ENCODE results near the gene PCSK5. TPM values are rescaled to one million over a fixed set of nuclear protein-coding genes. Genes with fewer than 3 reads are reported as not detected.
A peak's percentile ranks its signal among the peaks of the same experiment; 100 is the strongest.

The PCSK5 gene
- total and polyA plus RNA-seq, 2 donors (not counting 3 experiments of a cell fraction or from before 2014, with no cell fraction given) = 2.6 to 4.8 TPM

DNA sequence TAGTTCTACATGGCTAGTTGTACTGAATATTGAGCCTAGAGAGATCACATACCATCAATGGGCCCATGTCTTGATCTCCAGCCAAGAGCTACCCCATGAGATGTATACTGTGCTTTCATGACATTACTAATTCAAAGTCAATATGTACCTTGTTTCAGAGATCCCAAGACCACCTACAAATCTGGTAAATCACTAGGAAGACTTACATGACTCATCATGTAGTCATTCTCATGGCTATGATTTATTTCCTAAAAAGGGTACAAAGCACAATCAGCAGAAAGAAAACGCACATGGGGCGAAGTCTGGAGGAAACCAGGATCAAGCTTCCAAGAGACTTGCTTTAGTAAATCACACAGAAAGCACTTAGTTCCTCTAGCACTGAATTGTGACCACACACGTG, 103.0 kb downstream of the PCSK5 start:
- H2AFZ ChIP-seq (ENCODE audit: low read depth, low read length) = no peak overlapping the region
- DNase-seq (ENCODE audit: low read depth, low spot score) (peak; percentile 66), FAIRE-seq (peak; percentile 75)
- H4K20me1 ChIP-seq (replicated peaks; ENCODE audit: control insufficient read depth, extremely low read depth, insufficient read depth, low read length) = no peaks in the 10 kb centered on the region
- peak; percentile 91 for TF ChIP-seq FOS (IDR thresholded peaks at IDR 0.05; ENCODE audit: borderline replicate concordance, insufficient read depth, low read length)
- no peak for TF ChIP-seq MAX (IDR thresholded peaks at IDR 0.05; ENCODE audit: insufficient read depth, insufficient read length)
- peak; percentile 83 for TF ChIP-seq JUN (IDR thresholded peaks at IDR 0.05; ENCODE audit: borderline replicate concordance, insufficient read depth, insufficient read length, low read depth)
- no peak for TF ChIP-seq MYC (IDR thresholded peaks at IDR 0.05; ENCODE audit: low read depth, low read length)
- H3K9ac ChIP-seq (replicated peaks; ENCODE audit: extremely low read depth, insufficient read depth, low read length) = no peak overlapping the region
- no peaks in the 10 kb centered on the region for H3K36me3 ChIP-seq (ENCODE audit: control insufficient read depth in 2 of 2, extremely low read depth in 1 of 2, insufficient read depth in 2 of 2, low read length in 2 of 2)
- dilution Hi-C loops (cut with MboI; ENCODE audit: extremely low pct_ligation_motif_present, low sequenced_read_pairs) (no loop called here), intact Hi-C loops (cut with micrococcal nuclease) (no loop called here)
- POLR2A ChIA-PET = no interaction called here
- no peaks in the 10 kb centered on the region for H3K9me1 ChIP-seq (replicated peaks; ENCODE audit: control insufficient read depth, extremely low read depth, insufficient read depth, low read length)
- no peaks in the 10 kb centered on the region for H3K79me2 ChIP-seq (ENCODE audit: control insufficient read depth, insufficient read depth, low read length)
- no peak overlapping the region for H3K4me3 ChIP-seq (replicated peaks in 1 of 3; ENCODE audit: insufficient read depth in 1 of 3, low read depth in 1 of 3, low read length in 3 of 3)
- H3K27me3 ChIP-seq (ENCODE audit: control insufficient read depth in 2 of 2, insufficient read depth in 2 of 2, low read length in 2 of 2) = no peaks in the 10 kb centered on the region
- no peak overlapping the region for H3K4me2 ChIP-seq (ENCODE audit: insufficient read depth, low read length)
- no peak overlapping the region for H3K27ac ChIP-seq (ENCODE audit: insufficient read depth, low read depth, low read length)
- H3K9me3 ChIP-seq (replicated peaks; ENCODE audit: control insufficient read depth, insufficient read depth, low read length) = no peaks in the 10 kb centered on the region
- CTCF ChIA-PET = interaction anchor here (0.7 to 1.6 kb wide), 4 partner anchors 10 to 17 kb away, joined by 3 to 6 read pairs (median 3); no protein-coding TSS in a partner anchor
- no TSS peak for BruUV-seq (replicated peaks)
- peaks cover 12% of the 10 kb centered on the region for H3K4me1 ChIP-seq (ENCODE audit: control insufficient read depth, extremely low read depth, insufficient read depth, low read length)

- BruUV-seq (replicated peaks) = no TSS peak
- no peaks in the 10 kb centered on the region for H3K27me3 ChIP-seq (ENCODE audit: control insufficient read depth in 2 of 2, insufficient read depth in 2 of 2, low read length in 2 of 2)
- DNase-seq (ENCODE audit: low read depth, low spot score) (peak; percentile 6), FAIRE-seq (no peak)
- POLR2A ChIA-PET = no interaction called here
- no peak overlapping the region for H2AFZ ChIP-seq (ENCODE audit: low read depth, low read length)
- H3K9me1 ChIP-seq (replicated peaks; ENCODE audit: control insufficient read depth, extremely low read depth, insufficient read depth, low read length) = no peaks in the 10 kb centered on the region
- H4K20me1 ChIP-seq (replicated peaks; ENCODE audit: control insufficient read depth, extremely low read depth, insufficient read depth, low read length) = no peaks in the 10 kb centered on the region
- peaks cover 12% of the 10 kb centered on the region for H3K4me1 ChIP-seq (ENCODE audit: control insufficient read depth, extremely low read depth, insufficient read depth, low read length)
- no peak overlapping the region for H3K4me2 ChIP-seq (ENCODE audit: insufficient read depth, low read length)
- no peak overlapping the region for H3K9ac ChIP-seq (replicated peaks; ENCODE audit: extremely low read depth, insufficient read depth, low read length)
- intact Hi-C loops (cut with micrococcal nuclease) = no loop called here
- dilution Hi-C loops (cut with MboI; ENCODE audit: extremely low pct_ligation_motif_present, low sequenced_read_pairs) = no loop called here
- no peaks in the 10 kb centered on the region for H3K79me2 ChIP-seq (ENCODE audit: control insufficient read depth, insufficient read depth, low read length)
- no peaks in the 10 kb centered on the region for H3K36me3 ChIP-seq (ENCODE audit: control insufficient read depth in 2 of 2, extremely low read depth in 1 of 2, insufficient read depth in 2 of 2, low read length in 2 of 2)
- TF ChIP-seq MYC (IDR thresholded peaks at IDR 0.05; ENCODE audit: low read depth, low read length) (no peak), FOS (IDR thresholded peaks at IDR 0.05; ENCODE audit: borderline replicate concordance, insufficient read depth, low read length) (no peak), GATA2 (IDR thresholded peaks at IDR 0.05; ENCODE audit: insufficient read depth, insufficient read length, low read depth, low read length) (no peak), POLR2AphosphoS5 (IDR thresholded peaks at IDR 0.05; ENCODE audit: insufficient read depth, low read depth, low read length) (no peak), MAX (IDR thresholded peaks at IDR 0.05; ENCODE audit: insufficient read depth, insufficient read length) (no peak), EZH2 (IDR thresholded peaks at IDR 0.05; ENCODE audit: borderline replicate concordance, low read depth, low read length, severe bottlenecking) (no peak), POLR2A (IDR thresholded peaks at IDR 0.05; ENCODE audit: low read depth, low read length) (no peak), JUN (IDR thresholded peaks at IDR 0.05; ENCODE audit: borderline replicate concordance, insufficient read depth, insufficient read length, low read depth) (no peak)
- TF ChIP-seq, protein P1, sequence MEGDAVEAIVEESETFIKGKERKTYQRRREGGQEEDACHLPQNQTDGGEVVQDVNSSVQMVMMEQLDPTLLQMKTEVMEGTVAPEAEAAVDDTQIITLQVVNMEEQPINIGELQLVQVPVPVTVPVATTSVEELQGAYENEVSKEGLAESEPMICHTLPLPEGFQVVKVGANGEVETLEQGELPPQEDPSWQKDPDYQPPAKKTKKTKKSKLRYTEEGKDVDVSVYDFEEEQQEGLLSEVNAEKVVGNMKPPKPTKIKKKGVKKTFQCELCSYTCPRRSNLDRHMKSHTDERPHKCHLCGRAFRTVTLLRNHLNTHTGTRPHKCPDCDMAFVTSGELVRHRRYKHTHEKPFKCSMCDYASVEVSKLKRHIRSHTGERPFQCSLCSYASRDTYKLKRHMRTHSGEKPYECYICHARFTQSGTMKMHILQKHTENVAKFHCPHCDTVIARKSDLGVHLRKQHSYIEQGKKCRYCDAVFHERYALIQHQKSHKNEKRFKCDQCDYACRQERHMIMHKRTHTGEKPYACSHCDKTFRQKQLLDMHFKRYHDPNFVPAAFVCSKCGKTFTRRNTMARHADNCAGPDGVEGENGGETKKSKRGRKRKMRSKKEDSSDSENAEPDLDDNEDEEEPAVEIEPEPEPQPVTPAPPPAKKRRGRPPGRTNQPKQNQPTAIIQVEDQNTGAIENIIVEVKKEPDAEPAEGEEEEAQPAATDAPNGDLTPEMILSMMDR (IDR thresholded peaks at IDR 0.05; ENCODE audit: extremely low read depth in 1 of 2, insufficient read depth in 1 of 2, low read depth in 1 of 2, low read length in 2 of 2) = no peak
- no peak overlapping the region for H3K4me3 ChIP-seq (replicated peaks in 1 of 3; ENCODE audit: insufficient read depth in 1 of 3, low read depth in 1 of 3, low read length in 3 of 3)
- no peak overlapping the region for H3K27ac ChIP-seq (ENCODE audit: insufficient read depth, low read depth, low read length)
- no peaks in the 10 kb centered on the region for H3K9me3 ChIP-seq (replicated peaks; ENCODE audit: control insufficient read depth, insufficient read depth, low read length)
- CTCF ChIA-PET = no interaction called here
Observed at GRCh38 chr9:75995066-75995465, 104.6 kb downstream of the PCSK5 start.
